Fibroblast of upper back skin (primary cell): ENCODE data around the gene AZU1.
"Not testable (repeated sequence)": the region's sequence is repeated elsewhere in the genome, so short reads cannot be mapped to it uniquely, and the experiment has no call there.

Experiments used
- DNase-seq: peaks from one replicate; pipeline ENCODE4 v3.0.0-alpha.2; 2013

The AZU1 gene

DNA sequence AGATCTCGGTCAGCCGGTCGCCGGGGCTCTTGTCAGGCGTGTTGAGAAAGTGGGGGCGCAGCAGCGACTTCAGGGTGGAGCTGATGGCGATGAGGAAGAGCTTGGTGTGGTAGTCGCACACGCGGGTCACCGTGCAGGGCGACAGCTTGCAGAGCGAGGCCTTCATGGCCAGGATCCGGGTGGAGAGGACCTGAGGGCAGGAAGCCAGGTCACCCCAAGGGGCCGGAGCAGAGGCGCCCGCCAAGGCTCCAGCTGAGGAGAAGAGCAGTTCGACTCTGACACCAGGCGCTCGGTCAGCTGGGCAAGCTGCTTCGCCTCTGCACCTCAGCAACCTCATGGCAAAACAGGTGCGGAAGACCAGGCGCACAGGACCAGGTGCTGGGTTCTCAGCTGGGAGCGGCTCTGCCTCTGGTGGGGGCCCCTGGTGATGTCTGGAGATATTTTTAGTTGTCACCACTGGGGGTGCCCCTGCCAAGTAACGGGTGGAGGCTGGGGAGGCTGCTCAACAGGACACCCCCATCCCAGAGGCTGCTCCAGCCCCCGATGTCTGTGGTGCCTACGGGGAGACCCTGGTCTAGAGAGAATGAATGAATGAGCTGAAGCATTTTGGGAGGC lies 47.7 kb downstream of the AZU1 start:
- DNase-seq, result no peak

DNA sequence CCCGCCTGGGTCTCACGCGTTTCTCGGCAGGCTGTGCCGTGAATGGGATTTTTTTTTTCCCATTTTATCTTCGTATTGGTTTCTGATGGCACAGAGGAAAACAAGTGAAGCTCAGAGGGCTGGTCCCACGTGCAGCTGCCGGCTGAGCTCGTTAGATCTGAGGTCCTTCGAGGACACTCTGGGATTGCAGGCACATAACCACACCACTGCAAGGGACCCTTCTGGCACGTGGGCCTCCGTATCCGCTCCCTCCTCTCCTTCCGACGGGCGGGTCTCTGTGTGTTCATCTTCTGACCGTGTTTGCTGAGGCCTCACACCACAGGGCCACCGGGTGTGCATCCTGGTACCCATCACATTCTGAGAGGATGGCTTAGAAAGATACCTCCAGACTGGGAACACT lies 48.5 kb downstream of the AZU1 start:
- DNase-seq, result no peak

DNA sequence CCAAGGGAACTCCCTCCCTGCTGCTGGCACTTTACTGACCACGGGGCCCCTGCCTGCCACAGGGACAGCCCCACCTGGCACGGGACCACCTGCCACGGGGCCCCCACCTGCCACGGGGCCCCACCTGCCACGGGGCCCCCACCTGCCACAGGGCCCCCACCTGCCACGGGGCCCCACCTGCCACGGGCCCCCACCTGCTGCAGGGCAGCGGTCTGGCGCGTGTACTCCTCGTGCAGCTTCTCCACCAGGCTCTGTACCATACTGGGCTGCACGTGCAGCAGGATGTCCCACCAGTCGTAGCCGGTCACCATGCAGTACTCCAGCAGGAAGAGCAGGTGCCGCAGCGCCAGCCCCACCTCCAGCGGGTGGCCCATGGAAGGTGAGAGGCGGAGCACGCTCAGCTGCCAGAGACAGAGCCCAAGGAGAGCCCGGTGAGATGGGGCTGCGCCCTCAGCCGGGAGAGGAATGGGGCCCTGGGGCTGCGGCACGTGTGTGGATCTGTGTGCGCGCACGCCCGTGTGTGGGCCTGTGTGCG lies 49.2 kb downstream of the AZU1 start:
- no peak for DNase-seq

DNA sequence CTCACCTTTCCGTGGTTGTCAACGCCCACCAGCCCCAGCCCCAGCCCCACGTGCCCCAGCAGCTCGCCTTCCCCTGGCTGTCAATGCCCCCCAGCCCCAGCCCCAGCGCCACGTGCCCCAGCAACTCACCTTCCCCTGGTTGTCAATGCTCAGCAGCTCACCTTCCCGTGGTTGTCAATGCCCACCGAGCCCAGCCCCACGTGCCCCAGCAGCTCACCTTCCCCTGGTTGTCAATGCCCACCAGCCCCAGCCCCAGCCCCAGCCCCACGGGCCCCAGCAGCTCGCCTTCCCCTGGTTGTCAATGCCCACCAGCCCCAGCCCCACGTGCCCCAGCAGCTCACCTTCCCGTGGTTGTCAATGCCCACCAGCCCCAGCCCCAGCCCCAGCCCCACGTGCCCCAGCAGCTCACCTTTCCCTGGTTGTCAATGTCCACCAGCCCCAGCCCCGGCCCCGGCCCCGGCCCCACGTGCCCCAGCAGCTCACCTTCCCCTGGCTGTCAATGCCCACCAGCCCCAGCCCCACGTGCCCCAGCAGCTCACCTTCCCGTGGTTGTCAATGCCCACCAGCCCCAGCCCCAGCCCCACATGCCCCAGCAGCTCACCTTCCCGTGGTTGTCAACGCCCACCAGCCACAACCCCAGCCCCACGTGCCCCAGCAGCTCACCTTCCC lies 50.5 kb downstream of the AZU1 start:
- not testable (repeated sequence) for DNase-seq

DNA sequence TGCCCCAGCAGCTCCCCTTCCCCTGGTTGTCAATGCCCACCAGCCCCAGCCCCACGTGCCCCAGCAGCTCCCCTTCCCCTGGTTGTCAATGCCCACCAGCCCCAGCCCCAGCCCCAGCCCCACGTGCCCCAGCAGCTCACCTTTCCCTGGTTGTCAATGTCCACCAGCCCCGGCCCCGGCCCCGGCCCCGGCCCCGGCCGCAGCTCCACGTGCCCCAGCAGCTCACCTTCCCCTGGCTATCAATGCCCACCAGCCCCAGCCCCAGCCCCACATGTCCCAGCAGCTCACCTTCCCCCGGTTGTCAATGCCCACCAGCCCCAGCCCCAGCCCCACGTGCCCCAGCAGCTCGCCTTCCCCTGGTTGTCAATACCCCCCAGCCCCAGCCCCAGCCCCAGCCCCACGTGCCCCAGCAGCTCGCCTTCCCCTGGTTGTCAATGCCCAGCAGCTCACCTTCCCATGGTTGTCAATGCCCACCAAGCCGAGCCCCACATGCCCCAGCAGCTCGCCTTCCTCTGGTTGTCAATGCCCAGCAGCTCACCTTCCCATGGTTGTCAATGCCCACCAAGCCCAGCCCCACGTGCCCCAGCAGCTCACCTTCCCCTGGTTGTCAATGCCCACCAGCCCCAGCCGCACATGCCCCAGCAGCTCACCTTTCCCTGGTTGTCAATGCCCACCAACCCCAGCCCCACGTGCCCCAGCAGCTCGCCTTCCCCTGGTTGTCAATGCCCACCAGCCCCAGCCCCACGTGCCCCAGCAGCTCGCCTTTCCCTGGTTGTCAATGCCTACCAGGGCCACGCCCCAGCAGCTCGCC lies 51.3 kb downstream of the AZU1 start:
- not testable (repeated sequence) for DNase-seq

DNA sequence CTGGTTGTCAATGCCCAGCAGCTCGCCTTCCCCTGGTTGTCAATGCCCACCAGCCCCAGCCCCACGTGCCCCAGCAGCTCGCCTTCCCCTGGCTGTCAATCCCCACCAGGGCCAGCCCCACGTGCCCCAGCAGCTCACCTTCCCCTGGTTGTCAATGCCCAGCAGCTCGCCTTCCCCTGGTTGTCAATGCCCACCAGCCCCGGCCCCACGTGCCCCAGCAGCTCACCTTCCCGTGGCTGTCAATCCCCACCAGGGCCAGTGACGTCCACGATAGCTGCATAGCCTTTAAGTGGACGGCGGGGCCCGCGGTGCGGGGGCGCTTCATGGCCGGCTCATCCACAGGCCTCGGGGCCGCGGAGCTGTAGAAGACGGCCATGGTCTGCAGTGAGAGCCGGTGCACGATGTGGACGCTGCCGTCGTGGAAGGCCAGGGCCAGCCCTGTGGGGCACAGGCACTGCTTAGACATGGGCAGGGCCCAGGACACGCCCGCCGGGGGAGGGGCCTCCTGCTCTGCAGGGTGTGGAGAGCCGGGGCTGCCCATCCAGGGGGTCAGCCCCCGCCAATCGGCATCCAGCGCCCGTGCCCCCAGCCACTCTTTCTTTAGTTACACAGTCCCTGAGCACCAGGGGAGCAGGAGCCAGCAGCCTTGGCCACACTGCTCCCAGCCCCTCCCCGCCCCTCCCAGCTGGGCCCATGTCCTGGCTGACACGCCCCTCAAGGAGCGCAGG lies 52.2 kb downstream of the AZU1 start:
- no peak for DNase-seq
